HL-60 (cell line): ENCODE results near the gene THOC6.
A peak's percentile ranks its signal among the peaks of the same experiment; 100 is the strongest.

Source experiments
- DNase-seq, 2 experiments: peaks; one replicate each; pipeline ENCODE4 v3.0.0-alpha.2; 2010 to 2020; ENCODE audit warnings: low read depth in 1 of 2, low spot score in 1 of 2
- H3K27ac ChIP-seq: fragments of 250-450 bp; sonication (Bioruptor Pico); replicated peaks from 2 replicates; pipeline ENCODE4 v1.5.1; 2020; ENCODE audit warnings: mild to moderate bottlenecking, moderate library complexity
- H3K27me3 ChIP-seq: fragments of 250-450 bp; sonication (Bioruptor Pico); 2 replicates; pipeline ENCODE4 v1.5.1; 2021; ENCODE audit warnings: mild to moderate bottlenecking, moderate library complexity; ENCODE audit not compliant: insufficient read depth, poor library complexity, severe bottlenecking
- H3K4me3 ChIP-seq: replicated peaks from 2 replicates; pipeline ENCODE4 v1.5.1; 2011; ENCODE audit warnings: mild to moderate bottlenecking, control low read depth, low read length; ENCODE audit not compliant: insufficient read depth
- GABPA ChIP-seq: IDR thresholded peaks from 2 replicates; pipeline ENCODE4 v1.6.1; 2012; ENCODE audit warnings: low read depth
- POLR2AphosphoS5 ChIP-seq: IDR thresholded peaks from 2 replicates; pipeline ENCODE4 v1.6.1; 2012; ENCODE audit warnings: low read depth
- SPI1 ChIP-seq: IDR thresholded peaks from 2 replicates; pipeline ENCODE4 v1.6.1; 2012; ENCODE audit warnings: low read depth, mild to moderate bottlenecking, borderline replicate concordance
- TF ChIP-seq, protein P1 (sequence below): IDR thresholded peaks from 2 replicates; pipeline ENCODE4 v1.6.1; 2012; ENCODE audit warnings: low read depth; ENCODE audit not compliant: insufficient replicate concordance
- TF ChIP-seq, protein P2 (sequence below): IDR thresholded peaks from one replicate; pipeline ENCODE4 v1.5.1; 2011; ENCODE audit warnings: low read length, control low read depth, inconsistent platforms; ENCODE audit not compliant: insufficient read depth

The THOC6 gene

DNA sequence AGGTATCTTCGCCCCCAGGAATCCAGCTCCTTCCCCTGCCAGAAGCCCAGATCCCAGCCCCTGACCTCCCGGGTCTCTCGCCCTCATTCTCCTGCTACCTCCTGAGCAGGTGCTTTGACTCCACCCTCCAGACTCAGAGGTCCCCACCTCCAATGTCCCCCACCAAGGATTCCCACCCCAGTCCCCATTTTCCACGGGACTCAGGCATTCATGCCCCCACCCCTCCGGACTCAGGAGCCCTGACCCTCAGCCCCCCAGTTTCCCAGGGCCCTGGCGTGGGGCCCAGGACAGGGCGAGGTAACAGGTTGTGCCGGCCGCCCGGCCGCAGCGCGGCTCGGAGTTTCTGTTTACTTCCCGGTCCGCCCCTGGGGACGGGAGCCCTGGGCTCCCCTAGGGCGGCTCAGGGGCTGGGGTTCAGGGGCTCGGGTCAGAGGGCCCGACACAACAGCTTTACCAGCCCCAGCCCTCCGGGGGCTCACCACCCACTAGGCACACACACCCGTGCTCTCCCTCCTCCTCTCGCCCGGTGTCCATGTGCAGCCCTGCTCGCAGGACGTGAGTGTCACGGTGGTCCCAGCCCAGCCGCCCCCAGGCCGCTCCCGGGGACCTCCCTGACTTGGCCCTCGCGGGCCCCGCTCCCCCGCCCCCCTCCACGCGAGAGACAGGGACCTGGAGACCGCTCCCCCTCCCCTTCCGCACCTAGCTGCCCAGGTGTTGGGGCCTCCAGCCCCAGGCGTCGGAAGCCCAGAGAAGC lies 12.3 kb downstream of the THOC6 start:
- peaks cover 51% of the 10 kb centered on the region for H3K27me3 ChIP-seq
- TF ChIP-seq GABPA: no peak
- TF ChIP-seq, protein P1, sequence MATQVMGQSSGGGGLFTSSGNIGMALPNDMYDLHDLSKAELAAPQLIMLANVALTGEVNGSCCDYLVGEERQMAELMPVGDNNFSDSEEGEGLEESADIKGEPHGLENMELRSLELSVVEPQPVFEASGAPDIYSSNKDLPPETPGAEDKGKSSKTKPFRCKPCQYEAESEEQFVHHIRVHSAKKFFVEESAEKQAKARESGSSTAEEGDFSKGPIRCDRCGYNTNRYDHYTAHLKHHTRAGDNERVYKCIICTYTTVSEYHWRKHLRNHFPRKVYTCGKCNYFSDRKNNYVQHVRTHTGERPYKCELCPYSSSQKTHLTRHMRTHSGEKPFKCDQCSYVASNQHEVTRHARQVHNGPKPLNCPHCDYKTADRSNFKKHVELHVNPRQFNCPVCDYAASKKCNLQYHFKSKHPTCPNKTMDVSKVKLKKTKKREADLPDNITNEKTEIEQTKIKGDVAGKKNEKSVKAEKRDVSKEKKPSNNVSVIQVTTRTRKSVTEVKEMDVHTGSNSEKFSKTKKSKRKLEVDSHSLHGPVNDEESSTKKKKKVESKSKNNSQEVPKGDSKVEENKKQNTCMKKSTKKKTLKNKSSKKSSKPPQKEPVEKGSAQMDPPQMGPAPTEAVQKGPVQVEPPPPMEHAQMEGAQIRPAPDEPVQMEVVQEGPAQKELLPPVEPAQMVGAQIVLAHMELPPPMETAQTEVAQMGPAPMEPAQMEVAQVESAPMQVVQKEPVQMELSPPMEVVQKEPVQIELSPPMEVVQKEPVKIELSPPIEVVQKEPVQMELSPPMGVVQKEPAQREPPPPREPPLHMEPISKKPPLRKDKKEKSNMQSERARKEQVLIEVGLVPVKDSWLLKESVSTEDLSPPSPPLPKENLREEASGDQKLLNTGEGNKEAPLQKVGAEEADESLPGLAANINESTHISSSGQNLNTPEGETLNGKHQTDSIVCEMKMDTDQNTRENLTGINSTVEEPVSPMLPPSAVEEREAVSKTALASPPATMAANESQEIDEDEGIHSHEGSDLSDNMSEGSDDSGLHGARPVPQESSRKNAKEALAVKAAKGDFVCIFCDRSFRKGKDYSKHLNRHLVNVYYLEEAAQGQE: no peak
- TF ChIP-seq SPI1: no peak
- no peak for TF ChIP-seq POLR2AphosphoS5
- H3K4me3 ChIP-seq: no peak overlapping the region
- no peak for DNase-seq
- H3K27ac ChIP-seq: no peak overlapping the region

DNA sequence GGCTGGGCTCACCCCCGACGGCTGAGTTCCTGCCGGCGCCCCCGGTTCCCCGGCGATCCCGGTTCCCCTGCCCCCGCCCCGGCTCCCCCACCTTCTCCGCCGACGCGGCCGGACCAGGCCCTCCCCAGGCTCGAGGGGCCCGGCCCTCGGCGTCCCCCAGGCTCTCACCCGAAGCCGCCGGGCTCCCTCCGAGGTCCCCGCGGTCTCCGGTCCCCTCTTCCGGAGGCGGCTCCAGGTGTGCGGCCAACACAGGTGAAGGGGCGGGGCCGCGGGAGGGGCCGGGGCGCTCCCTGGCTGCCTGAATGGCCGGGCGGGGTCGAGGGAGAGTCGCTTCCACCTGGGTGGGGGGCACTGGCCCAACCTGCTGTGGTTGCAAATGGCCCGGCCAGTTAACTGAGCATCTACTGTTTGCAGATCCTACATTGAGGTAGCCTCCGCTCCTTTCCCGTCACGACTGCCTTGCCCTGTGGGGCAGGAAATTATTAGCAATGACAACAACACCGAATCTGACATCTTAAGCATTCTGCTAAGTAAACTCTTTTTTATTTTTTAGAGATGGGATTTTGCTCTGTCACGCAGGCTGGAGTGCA lies 13.0 kb downstream of the THOC6 start, which contains the start of gene BICDL2:
Gene BICDL2 (minus strand): TSS at position 219 of the 590 bp plus-strand sequence. CDS start 1,448 bp downstream, outside the sequence.
- no peak for DNase-seq
- Histone ChIP-seq H3K27ac (no peak within 1 kb of the TSS), H3K4me3 (no peak within 1 kb of the TSS), H3K27me3 (peaks cover 51% of the 10 kb centered on the region)
- TF ChIP-seq POLR2AphosphoS5 (no peak), GABPA (no peak)

DNA sequence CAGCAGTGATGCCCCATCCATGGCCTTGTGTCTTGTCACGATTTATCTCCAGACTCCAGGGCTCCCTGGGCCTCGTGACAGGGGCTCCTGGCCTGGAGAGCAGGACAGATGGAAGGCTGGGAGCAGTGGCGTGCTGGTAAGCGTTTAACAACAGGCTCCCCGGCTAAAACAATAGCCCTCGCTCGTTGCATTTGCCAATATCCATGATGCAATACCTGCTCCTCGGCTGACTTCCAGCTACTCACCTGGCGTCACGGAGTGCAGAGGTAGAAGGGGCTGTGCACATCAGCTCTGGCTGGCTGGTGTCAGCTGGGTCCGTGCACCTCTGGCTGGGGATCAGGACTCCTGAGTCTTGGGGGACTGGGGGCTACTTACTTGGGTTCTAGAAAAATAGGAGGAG lies 14.4 kb downstream of the THOC6 start:
- H3K27me3 ChIP-seq: peaks cover 41% of the 10 kb centered on the region
- DNase-seq: peak in 1 of 2 experiments; percentile 50
- TF ChIP-seq GABPA: no peak
- TF ChIP-seq POLR2AphosphoS5: no peak
- TF ChIP-seq, protein P2, sequence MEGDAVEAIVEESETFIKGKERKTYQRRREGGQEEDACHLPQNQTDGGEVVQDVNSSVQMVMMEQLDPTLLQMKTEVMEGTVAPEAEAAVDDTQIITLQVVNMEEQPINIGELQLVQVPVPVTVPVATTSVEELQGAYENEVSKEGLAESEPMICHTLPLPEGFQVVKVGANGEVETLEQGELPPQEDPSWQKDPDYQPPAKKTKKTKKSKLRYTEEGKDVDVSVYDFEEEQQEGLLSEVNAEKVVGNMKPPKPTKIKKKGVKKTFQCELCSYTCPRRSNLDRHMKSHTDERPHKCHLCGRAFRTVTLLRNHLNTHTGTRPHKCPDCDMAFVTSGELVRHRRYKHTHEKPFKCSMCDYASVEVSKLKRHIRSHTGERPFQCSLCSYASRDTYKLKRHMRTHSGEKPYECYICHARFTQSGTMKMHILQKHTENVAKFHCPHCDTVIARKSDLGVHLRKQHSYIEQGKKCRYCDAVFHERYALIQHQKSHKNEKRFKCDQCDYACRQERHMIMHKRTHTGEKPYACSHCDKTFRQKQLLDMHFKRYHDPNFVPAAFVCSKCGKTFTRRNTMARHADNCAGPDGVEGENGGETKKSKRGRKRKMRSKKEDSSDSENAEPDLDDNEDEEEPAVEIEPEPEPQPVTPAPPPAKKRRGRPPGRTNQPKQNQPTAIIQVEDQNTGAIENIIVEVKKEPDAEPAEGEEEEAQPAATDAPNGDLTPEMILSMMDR: no peak
- TF ChIP-seq, protein P1: no peak
- no peak overlapping the region for H3K27ac ChIP-seq
- no peak overlapping the region for H3K4me3 ChIP-seq

DNA sequence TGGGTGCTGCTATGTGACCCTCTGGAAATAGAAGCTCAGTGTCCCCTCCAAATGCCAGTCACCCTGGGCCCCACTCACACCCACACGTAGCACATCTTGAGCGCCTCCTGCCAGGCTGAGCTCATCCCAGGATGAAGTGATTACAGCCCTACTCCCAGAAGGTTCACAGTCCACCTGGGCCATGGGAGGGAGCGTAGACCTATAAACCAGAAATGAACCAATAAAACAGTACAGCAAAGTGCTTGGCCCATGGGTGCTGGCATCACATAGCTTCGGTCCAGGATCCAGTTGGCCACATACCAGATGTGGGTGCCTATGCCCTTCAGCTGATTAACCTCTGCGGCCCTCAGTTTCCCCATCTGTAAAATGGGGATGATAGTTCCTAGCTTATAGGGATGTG lies 15.1 kb downstream of the THOC6 start:
- DNase-seq: no peak
- Histone ChIP-seq H3K27me3 (peaks cover 35% of the 10 kb centered on the region), H3K27ac (no peak overlapping the region), H3K4me3 (no peak overlapping the region)
- TF ChIP-seq, protein P1: no peak
- TF ChIP-seq POLR2AphosphoS5 (no peak), GABPA (no peak), SPI1 (no peak)
- TF ChIP-seq, protein P2: no peak
